H1 (cell line): ENCODE data around the gene LRRC42. TPM values are rescaled to one million over a fixed set of nuclear protein-coding genes. Genes with fewer than 3 reads are reported as not detected.
"Not testable (repeated sequence)": the region's sequence is repeated elsewhere in the genome, so short reads cannot be mapped to it uniquely, and the experiment has no call there.

ENCODE experiments used
- CTCF ChIA-PET: fragments of 300-600 bp; sonication (Branson Sonifier 250); formaldehyde crosslinking; loops from one replicate; lab custom pipeline; 2021; ENCODE audit not compliant: partially characterized antibody; lab: Charles Lee
- POLR2A ChIA-PET: fragments of 300-600 bp; sonication (Branson Sonifier 250); formaldehyde crosslinking; loops from one replicate; lab custom pipeline; 2021; ENCODE audit warnings: inconsistent platforms; ENCODE audit not compliant: partially characterized antibody; lab: Charles Lee
- DNase-seq, 2 experiments: peaks; one replicate each; pipeline versions ENCODE4 v3.0.0 to v3.0.0-alpha.2; 2010 to 2022; ENCODE audit warnings: low spot score in 2 of 2, low read depth in 1 of 2, mixed read lengths in 1 of 2
- FAIRE-seq: peaks from 2 replicates; lab custom pipeline; 2011; peaks lifted over from hg19 to GRCh38; lab: Jason Lieb, UNC
- H2AFZ ChIP-seq: 2 replicates; pipeline ENCODE4 v1.8.1; 2012; ENCODE audit warnings: low read length, inconsistent platforms
- H2AK5ac ChIP-seq: 2 replicates; pipeline ENCODE4 v1.6.1; 2013; ENCODE audit warnings: low read depth, low read length
- H2BK120ac ChIP-seq: replicated peaks from 2 replicates; pipeline ENCODE3; 2013; ENCODE audit warnings: low read depth, low read length, inconsistent platforms
- H2BK12ac ChIP-seq: 2 replicates; pipeline ENCODE4 v1.6.1; 2013; ENCODE audit warnings: low read depth, low read length
- H2BK15ac ChIP-seq: 2 replicates; pipeline ENCODE4 v1.6.1; 2013; ENCODE audit warnings: low read length
- H2BK20ac ChIP-seq: 2 replicates; pipeline ENCODE4 v1.6.1; 2013; ENCODE audit warnings: low read length
- H2BK5ac ChIP-seq: 2 replicates; pipeline ENCODE4 v1.6.1; 2013; ENCODE audit warnings: low read depth, low read length
- H3K14ac ChIP-seq: 2 replicates; pipeline ENCODE4 v1.6.1; 2013; ENCODE audit warnings: inconsistent platforms; ENCODE audit not compliant: insufficient read length
- H3K18ac ChIP-seq: 2 replicates; pipeline ENCODE4 v1.6.1; 2013; ENCODE audit warnings: low read length; ENCODE audit errors: extremely low read depth
- H3K23ac ChIP-seq: 2 replicates; pipeline ENCODE4 v1.6.1; 2013; ENCODE audit warnings: inconsistent platforms; ENCODE audit not compliant: insufficient read length
- H3K23me2 ChIP-seq: 2 replicates; pipeline ENCODE4 v1.6.1; 2013; ENCODE audit warnings: low read depth, low read length
- H3K27ac ChIP-seq: 2 replicates; pipeline ENCODE4 v1.6.1; 2011; ENCODE audit warnings: low read depth, low read length, inconsistent platforms
- H3K27me3 ChIP-seq, 4 experiments: replicated peaks in 1 of 4; 1 replicate in 1 of 4; 2 replicates in 3 of 4; pipeline versions ENCODE4 v1.6.1 to v1.8.1; 2011 to 2013; ENCODE audit warnings: low read length in 3 of 4, mild to moderate bottlenecking in 3 of 4, inconsistent platforms in 2 of 4, mixed read lengths in 2 of 4, moderate library complexity in 1 of 4; ENCODE audit not compliant: control insufficient read depth in 3 of 4, insufficient read depth in 3 of 4; ENCODE audit errors: extremely low read depth in 1 of 4
- H3K36me3 ChIP-seq, 4 experiments: 2 replicates each; pipeline versions ENCODE4 v1.6.1 to v1.8.1; 2011 to 2013; ENCODE audit warnings: mild to moderate bottlenecking in 4 of 4, low read length in 3 of 4, moderate library complexity in 2 of 4, control low read depth in 1 of 4, inconsistent platforms in 1 of 4; ENCODE audit not compliant: insufficient read depth in 4 of 4, control insufficient read depth in 2 of 4
- H3K4ac ChIP-seq: replicated peaks from 2 replicates; pipeline ENCODE3; 2013; ENCODE audit warnings: low read length, low read depth, mixed read lengths, inconsistent platforms; ENCODE audit not compliant: insufficient read length
- H3K4me1 ChIP-seq, 4 experiments: replicated peaks in 1 of 4; 1 replicate in 1 of 4; 2 replicates in 3 of 4; pipeline versions ENCODE4 v1.6.1 to v1.8.1; 2011 to 2013; ENCODE audit warnings: low read length in 3 of 4, inconsistent platforms in 2 of 4, mixed read lengths in 1 of 4; ENCODE audit not compliant: insufficient read depth in 4 of 4, control insufficient read depth in 3 of 4
- H3K4me2 ChIP-seq, 2 experiments: 2 replicates each; pipeline versions ENCODE4 v1.6.1 to v1.8.1; 2011 to 2013; ENCODE audit warnings: low read depth in 2 of 2, low read length in 2 of 2, control low read depth in 1 of 2, inconsistent platforms in 1 of 2, mild to moderate bottlenecking in 1 of 2; ENCODE audit not compliant: insufficient read depth in 1 of 2
- H3K4me3 ChIP-seq, 4 experiments: fragments of 200-600, 300-600 bp in 1 of 4; sonication (generic), shearing (Covaris generic), sonication (Bioruptor Twin) in 1 of 4; 2 replicates each; pipeline versions ENCODE4 v1.5.1 to v1.8.1; 2011 to 2016; ENCODE audit warnings: low read length in 4 of 4, low read depth in 3 of 4, control low read depth in 2 of 4, inconsistent platforms in 2 of 4, mild to moderate bottlenecking in 2 of 4, mixed read lengths in 1 of 4, moderate library complexity in 1 of 4; ENCODE audit not compliant: insufficient read depth in 2 of 4; ENCODE audit errors: extremely low read depth in 1 of 4
- H3K56ac ChIP-seq: replicated peaks from 2 replicates; pipeline ENCODE3; 2013; ENCODE audit warnings: low read depth, mild to moderate bottlenecking, mixed read lengths, low read length, inconsistent platforms; ENCODE audit not compliant: insufficient read length
- H3K79me1 ChIP-seq: 2 replicates; pipeline ENCODE4 v1.6.1; 2013; ENCODE audit warnings: low read depth, low read length, control low read depth
- H3K79me2 ChIP-seq, 2 experiments: 2 replicates each; pipeline versions ENCODE4 v1.6.1 to v1.8.1; 2012 to 2013; ENCODE audit warnings: low read length in 2 of 2, mild to moderate bottlenecking in 2 of 2, inconsistent platforms in 1 of 2; ENCODE audit not compliant: insufficient read depth in 2 of 2, control insufficient read depth in 1 of 2
- H3K9ac ChIP-seq, 4 experiments: replicated peaks in 1 of 4; 1 replicate in 1 of 4; 2 replicates in 3 of 4; pipeline versions ENCODE4 v1.6.1 to v1.8.1; 2011 to 2013; ENCODE audit warnings: low read depth in 3 of 4, low read length in 3 of 4, control low read depth in 2 of 4, mild to moderate bottlenecking in 2 of 4, moderate library complexity in 2 of 4, inconsistent platforms in 1 of 4; ENCODE audit errors: extremely low read depth in 1 of 4
- H3K9me3 ChIP-seq, 2 experiments: 2 replicates each; pipeline versions ENCODE4 v1.6.1 to v1.8.1; 2012 to 2013; ENCODE audit warnings: mild to moderate bottlenecking in 2 of 2, moderate library complexity in 2 of 2, control low read depth in 1 of 2, inconsistent platforms in 1 of 2, low read depth in 1 of 2, low read length in 1 of 2, mixed read lengths in 1 of 2; ENCODE audit not compliant: insufficient read depth in 2 of 2
- H4K20me1 ChIP-seq, 2 experiments: replicated peaks in 1 of 2; 2 replicates each; pipeline versions ENCODE3 to v1.8.1; 2011 to 2013; ENCODE audit warnings: inconsistent platforms in 2 of 2, low read length in 2 of 2, mild to moderate bottlenecking in 1 of 2; ENCODE audit not compliant: insufficient read depth in 2 of 2, control insufficient read depth in 1 of 2
- H4K5ac ChIP-seq: 2 replicates; pipeline ENCODE4 v1.6.1; 2013; ENCODE audit warnings: low read length, low read depth, mixed read lengths, inconsistent platforms; ENCODE audit not compliant: insufficient read length
- H4K8ac ChIP-seq: 2 replicates; pipeline ENCODE4 v1.8.0; 2013; ENCODE audit warnings: mild to moderate bottlenecking, moderate library complexity, low read length, inconsistent platforms; ENCODE audit not compliant: insufficient read depth; ENCODE audit errors: extremely low read depth
- H4K91ac ChIP-seq: replicated peaks from 2 replicates; pipeline ENCODE3; 2013; ENCODE audit warnings: low read length, mixed read lengths, inconsistent platforms; ENCODE audit not compliant: insufficient read length
- WGBS, 2 experiments: shearing (Covaris generic) in 1 of 2; methylation state at CpG; one replicate each; pipeline versions ENCODE4 v1.1.6 to v1.1.7; 2013 to 2015; ENCODE audit warnings: low lambda C conversion rate in 2 of 2, mixed read lengths in 2 of 2, inconsistent platforms in 1 of 2, low coverage in 1 of 2, missing lambda C conversion rate in 1 of 2; ENCODE audit not compliant: insufficient replicate concordance in 2 of 2, insufficient coverage in 1 of 2, insufficient read length in 1 of 2; ENCODE audit errors: extremely low coverage in 1 of 2, missing lambda C conversion rate in 1 of 2; 5-methylcytosine and 5-hydroxymethylcytosine counted together
- polyA plus RNA-seq, 7 experiments: library from polyadenylated mRNA; depleted of rRNA in 3 of 7; stranded (reverse) in 5 of 7; unstranded in 2 of 7; fragments of >200 nt in 5 of 7; fragments of 200-250 nt in 2 of 7; gene quantifications; 1 replicate in 5 of 7; 2 replicates in 1 of 7; 4 replicates in 1 of 7; pipeline versions ENCODE4 v1.2.1 to v1.2.3, GENCODE V29; 2011 to 2013; ENCODE audit warnings: missing spikeins in 2 of 7, mixed read lengths in 2 of 7
- total RNA-seq: library from RNA; stranded (reverse); fragmentation: NEBNext Ultra II Directional; extraction: Animal tissue kit (Norgen Biotek cat#: 25700); gene quantifications from 2 replicates; pipeline ENCODE4 v1.2.1, GENCODE V29; 2021

LRRC42 gene
- total and polyA plus RNA-seq, 2 of the 8 experiments (the other 6 are each of a cell fraction or from before 2014, with no cell fraction given): 38.2 to 54.1 TPM

- FAIRE-seq, H3K4me3 ChIP-seq, H3K23me2 ChIP-seq, H4K91ac ChIP-seq, H2BK20ac ChIP-seq, H3K14ac ChIP-seq, H3K56ac ChIP-seq, DNase-seq, H3K18ac ChIP-seq, H2BK12ac ChIP-seq, H3K4me1 ChIP-seq, H3K27me3 ChIP-seq, H3K79me1 ChIP-seq, H2BK5ac ChIP-seq, H3K27ac ChIP-seq, H3K23ac ChIP-seq, H3K79me2 ChIP-seq, H2BK120ac ChIP-seq, H3K9ac ChIP-seq, H3K4ac ChIP-seq, H4K20me1 ChIP-seq, H3K9me3 ChIP-seq, H3K36me3 ChIP-seq, H2AK5ac ChIP-seq, H3K4me2 ChIP-seq, H2BK15ac ChIP-seq, H4K8ac ChIP-seq, H2AFZ ChIP-seq, H4K5ac ChIP-seq: not testable (repeated sequence)
- ChIA-PET POLR2A (interaction anchor here (1.6 kb wide), 1 partner anchor 13 kb away, joined by 4 read pairs; no protein-coding TSS in a partner anchor), CTCF (interaction anchor here (0.7 to 1.0 kb wide), 2 partner anchors 57 to 131 kb away, joined by 4 read pairs; no protein-coding TSS in a partner anchor)
- WGBS, 2 experiments: 90% methylated on average over 2 of the region's 2 CpGs; no CpG with 5 or more reads in 1 of the 2 experiments
Observed at GRCh38 chr1:53994516-53994915, 48.4 kb downstream of the LRRC42 start.
